HCT116 (cell line): Measurements from ENCODE around the gene KCNMB4. TPM values are rescaled to one million over a fixed set of nuclear protein-coding genes. Genes with fewer than 3 reads are reported as not detected.

ENCODE experiments used
- ATAC-seq: fragments of 200-7000 bp; cut with Tn5 transposase; 2 replicates; pipeline ENCODE4 v1.9.1; 2020; ENCODE audit warnings: mild to moderate bottlenecking, moderate library complexity
- Bru-seq: library from RNA; stranded (reverse); fragments of 400-500 nt; gene quantifications from one replicate; lab custom pipeline; 2021; lab: Mats Ljungman, UMichigan
- BruChase-seq, 2 experiments: library from RNA; stranded (reverse); fragments of 400-500 nt; gene quantifications; one replicate each; lab custom pipeline; 2021; lab: Mats Ljungman, UMichigan
- BruUV-seq: library from RNA; stranded (reverse); fragments of 400-500 nt; replicated peaks from 2 replicates; lab custom pipeline; 2021; lab: Mats Ljungman, UMichigan
- CTCF ChIA-PET: fragments of 300-600 bp; sonication (Branson Sonifier 250); formaldehyde crosslinking; loops from one replicate; lab custom pipeline; 2021; ENCODE audit warnings: antibody characterized with exemption; lab: Charles Lee
- POLR2A ChIA-PET: fragments of 300-600, 350-600 bp; sonication (Branson Sonifier 250); formaldehyde crosslinking; loops from one replicate; lab custom pipeline; 2021; ENCODE audit warnings: antibody characterized with exemption; lab: Charles Lee
- RAD21 ChIA-PET, 2 experiments: fragments of 300-600 bp; sonication (Branson Sonifier 250); formaldehyde crosslinking; loops; one replicate each; lab custom pipeline; 2023; ENCODE audit warnings: low total read pairs in 2 of 2; ENCODE audit not compliant: uncharacterized antibody in 2 of 2, unreplicated experiment in 2 of 2, low non-redundant PET in 1 of 2; lab: Charles Lee
- DNase-seq: peaks from one replicate; pipeline ENCODE4 v3.0.0-alpha.2; 2010; ENCODE audit warnings: low read depth, low spot score
- H2AFZ ChIP-seq: fragments of 200-600 bp; shearing (Covaris generic), sonication (generic); 2 replicates; pipeline ENCODE4 v1.6.1; 2017; ENCODE audit warnings: low read depth, mixed run types, mixed read lengths, antibody characterized with exemption, low read length; ENCODE audit not compliant: poor library complexity, severe bottlenecking
- H3K27ac ChIP-seq: 2 replicates; pipeline ENCODE4 v1.5.1; 2012; ENCODE audit warnings: low read depth, low read length
- H3K27me3 ChIP-seq: fragments of 200-600 bp; sonication (generic); 2 replicates; pipeline ENCODE4 v1.6.1; 2016; ENCODE audit warnings: mixed run types, low read length, mixed read lengths; ENCODE audit not compliant: insufficient read depth
- H3K36me3 ChIP-seq, 2 experiments: fragments of 200-500 bp in 1 of 2; fragments of 200-600 bp in 1 of 2; sonication (Bioruptor generic) in 1 of 2; sonication (generic) in 1 of 2; 2 replicates each; pipeline versions ENCODE4 v1.5.1 to v1.6.1; 2014 to 2016; ENCODE audit warnings: low read length in 2 of 2, inconsistent platforms in 1 of 2, mixed read lengths in 1 of 2, mixed run types in 1 of 2; ENCODE audit not compliant: insufficient read depth in 2 of 2, control insufficient read depth in 1 of 2
- H3K4me1 ChIP-seq, 2 experiments: fragments of 200-600 bp in 1 of 2; sonication (generic) in 1 of 2; 2 replicates each; pipeline versions ENCODE4 v1.5.1 to v1.6.1; 2012 to 2017; ENCODE audit warnings: low read length in 2 of 2, inconsistent platforms in 1 of 2, mild to moderate bottlenecking in 1 of 2, mixed read lengths in 1 of 2, mixed run types in 1 of 2, moderate library complexity in 1 of 2; ENCODE audit not compliant: insufficient read depth in 2 of 2, control insufficient read depth in 1 of 2
- H3K4me2 ChIP-seq: fragments of 200-600 bp; sonication (generic); 2 replicates; pipeline ENCODE4 v1.6.1; 2017; ENCODE audit warnings: mixed run types, low read length, mixed read lengths
- H3K4me3 ChIP-seq, 2 experiments: fragments of 200-600 bp in 1 of 2; sonication (generic) in 1 of 2; replicated peaks in 1 of 2; 2 replicates each; pipeline ENCODE4 v1.5.1; 2011 to 2016; ENCODE audit warnings: low read length in 2 of 2, control low read depth in 1 of 2, low read depth in 1 of 2, mild to moderate bottlenecking in 1 of 2, mixed read lengths in 1 of 2, mixed run types in 1 of 2
- H3K79me2 ChIP-seq: fragments of 200-600 bp; sonication (generic); 2 replicates; pipeline ENCODE4 v1.6.1; 2017; ENCODE audit warnings: mild to moderate bottlenecking, mixed run types, low read length, moderate library complexity, mixed read lengths; ENCODE audit not compliant: insufficient read depth
- H3K9ac ChIP-seq: fragments of 200-600 bp; sonication (generic); 2 replicates; pipeline ENCODE4 v1.6.1; 2016; ENCODE audit warnings: low read length, mixed read lengths
- H3K9me2 ChIP-seq: fragments of 200-600 bp; sonication (generic), shearing (Covaris generic); 2 replicates; pipeline ENCODE4 v1.6.1; 2017; ENCODE audit warnings: mixed run types, mild to moderate bottlenecking, moderate library complexity; ENCODE audit not compliant: insufficient read depth
- H3K9me3 ChIP-seq, 2 experiments: fragments of 200-500 bp in 1 of 2; fragments of 200-600 bp in 1 of 2; sonication (Bioruptor generic) in 1 of 2; sonication (generic) in 1 of 2; 2 replicates each; pipeline ENCODE4 v1.6.1; 2014 to 2017; ENCODE audit warnings: low read length in 2 of 2, mixed read lengths in 2 of 2, inconsistent platforms in 1 of 2, low read depth in 1 of 2, mild to moderate bottlenecking in 1 of 2, mixed run types in 1 of 2, moderate library complexity in 1 of 2; ENCODE audit not compliant: control insufficient read depth in 1 of 2, insufficient read depth in 1 of 2
- H4K20me1 ChIP-seq: fragments of 200-600 bp; sonication (generic), shearing (Covaris generic); 2 replicates; pipeline ENCODE4 v1.6.1; 2017; ENCODE audit warnings: mixed run types, mild to moderate bottlenecking, moderate library complexity; ENCODE audit not compliant: insufficient read depth
- CTCF ChIP-seq, 3 experiments: fragments of 200-600 bp in 1 of 3; sonication (generic) in 1 of 3; IDR thresholded peaks in 2 of 3; conservative IDR thresholded peaks in 1 of 3; 2 replicates each; pipeline ENCODE4 v1.5.1; 2012 to 2017; ENCODE audit warnings: low read depth in 2 of 3, low read length in 2 of 3, antibody characterized with exemption in 1 of 3, borderline replicate concordance in 1 of 3, control low read depth in 1 of 3, mild to moderate bottlenecking in 1 of 3, mixed read lengths in 1 of 3, mixed run types in 1 of 3, moderate library complexity in 1 of 3; ENCODE audit not compliant: insufficient read depth in 1 of 3
- EGR1 ChIP-seq: IDR thresholded peaks from 2 replicates; pipeline ENCODE4 v1.6.1; 2012; ENCODE audit warnings: low read depth
- FOSL1 ChIP-seq: IDR thresholded peaks from 2 replicates; pipeline ENCODE4 v1.6.1; 2012; ENCODE audit warnings: low read depth
- POLR2A ChIP-seq: IDR thresholded peaks from 2 replicates; pipeline ENCODE4 v1.7.0; 2011; ENCODE audit warnings: borderline replicate concordance; ENCODE audit not compliant: insufficient read depth, insufficient read length; ENCODE audit errors: extremely low read depth
- RAD21 ChIP-seq: IDR thresholded peaks from 2 replicates; pipeline ENCODE4 v1.6.1; 2012; ENCODE audit warnings: low read depth, mild to moderate bottlenecking
- SIN3A ChIP-seq: IDR thresholded peaks from 2 replicates; pipeline ENCODE4 v1.6.1; 2012; ENCODE audit warnings: low read depth
- SP1 ChIP-seq: IDR thresholded peaks from 2 replicates; pipeline ENCODE4 v1.6.1; 2012; ENCODE audit warnings: low read depth
- TCF7L2 ChIP-seq: IDR thresholded peaks from 2 replicates; pipeline ENCODE4 v1.7.0; 2011; ENCODE audit warnings: borderline replicate concordance, inconsistent platforms; ENCODE audit not compliant: insufficient read depth, insufficient read length; ENCODE audit errors: extremely low read depth
- ZFX ChIP-seq: fragments of 450-650 bp; IDR thresholded peaks from 2 replicates; pipeline ENCODE4 v1.6.1; 2017
- intact Hi-C: fragments of 100-400 bp; cut with micrococcal nuclease; formaldehyde crosslinking; loops from 2 replicates; pipeline ENCODE4 v1.10.0; 2022
- long read RNA-seq: library from polyadenylated mRNA; unstranded; transcript quantifications from one replicate; pipeline ENCODE4 v2.0.0, GENCODE V29; 2021; ENCODE audit not compliant: unreplicated experiment
- polyA plus RNA-seq: library from polyadenylated mRNA; unstranded; fragments of >200 nt; gene quantifications from 2 replicates; pipeline ENCODE4 v1.2.1, GENCODE V29; 2012; ENCODE audit warnings: missing spikeins
- total RNA-seq: library from RNA; stranded (reverse); gene quantifications from one replicate; pipeline ENCODE4 v1.2.1, GENCODE V29; 2021; ENCODE audit not compliant: unreplicated experiment
- TF ChIP-seq, protein P1 (sequence below): IDR thresholded peaks from 2 replicates; pipeline ENCODE4 v1.6.1; 2012

Gene KCNMB4, protein sequence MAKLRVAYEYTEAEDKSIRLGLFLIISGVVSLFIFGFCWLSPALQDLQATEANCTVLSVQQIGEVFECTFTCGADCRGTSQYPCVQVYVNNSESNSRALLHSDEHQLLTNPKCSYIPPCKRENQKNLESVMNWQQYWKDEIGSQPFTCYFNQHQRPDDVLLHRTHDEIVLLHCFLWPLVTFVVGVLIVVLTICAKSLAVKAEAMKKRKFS
- total RNA-seq: 5.0 TPM
- polyA plus RNA-seq: 2.6 and 3.1 TPM in 2 replicates
- Bru-seq, nascent RNA: percentile 47 among the genes with signal in this experiment
- percentile 34 among the genes with signal in this experiment for BruChase-seq, experiment 1, labeled RNA remaining after a 6-hour chase
- percentile 39 among the genes with signal in this experiment for BruChase-seq, experiment 2, labeled RNA remaining after a 2-hour chase
- long read RNA-seq, full-length matches to known transcripts: 14 of 15 reads
- long read RNA-seq, partial matches to known transcripts: 0 of 15 reads
- long read RNA-seq, other reads (novel, unspliced or antisense): 1 of 15 reads

- Histone ChIP-seq H3K4me3 (peak within 1 kb of the TSS; percentile 61 to 76), H3K27ac (peak within 1 kb of the TSS; percentile 76), H3K9me3 (no peaks in the 10 kb centered on the region), H3K27me3 (no peaks in the 10 kb centered on the region), H2AFZ (peak within 1 kb of the TSS; percentile 88)
- CTCF ChIA-PET: no interaction called here
- TF ChIP-seq FOSL1 (no peak), TCF7L2 (peak; percentile 14), POLR2A (peak; percentile 6), SP1 (no peak), SIN3A (peak; percentile 60; the same call in 1 of the 2 replicates), EGR1 (peak; percentile 70), ZFX (peak; percentile 35; the same call in 1 of the 2 replicates), RAD21 (no peak), CTCF (IDR thresholded peaks at IDR 0.05 in 2 of 3, conservative IDR thresholded peaks at IDR 0.05 in 1 of 3; ENCODE audit: borderline replicate concordance in 1 of 3, insufficient read depth in 1 of 3, low read depth in 2 of 3, low read length in 2 of 3) (no peak)
- TF ChIP-seq, protein P1, sequence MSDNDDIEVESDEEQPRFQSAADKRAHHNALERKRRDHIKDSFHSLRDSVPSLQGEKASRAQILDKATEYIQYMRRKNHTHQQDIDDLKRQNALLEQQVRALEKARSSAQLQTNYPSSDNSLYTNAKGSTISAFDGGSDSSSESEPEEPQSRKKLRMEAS: peak; percentile 38
- TF ChIP-seq, all 23 proteins: peak for 6
- Histone ChIP-seq H3K9ac (peak within 1 kb of the TSS; percentile 53), H3K4me2 (peak within 1 kb of the TSS; percentile 92), H3K79me2 (no peaks in the 10 kb centered on the region), H3K9me2 (no peaks in the 10 kb centered on the region), H3K4me1 (peaks cover 0 to 17% of the 10 kb centered on the region in 2 experiments; a peak in 3 of 4 replicates), H4K20me1 (no peaks in the 10 kb centered on the region), H3K36me3 (no peaks in the 10 kb centered on the region)
- peak; percentile 76 for ATAC-seq
- no TSS peak for BruUV-seq
- intact Hi-C loops: loop anchor here (5.0 to 10.0 kb wide), 2 partner anchors 124 to 461 kb away; partner anchors contain the start of gene CNOT2
- POLR2A ChIA-PET: interaction anchor here (0.6 kb wide), 1 partner anchor 359 kb away, joined by 3 read pairs; no protein-coding TSS in a partner anchor
- DNase-seq: no peak
- RAD21 ChIA-PET: no interaction called here
These were observed at the start of gene KCNMB4 for GRCh38 chr12:70365648-70366518. TSS of gene KCNMB4 (plus strand) at chr12:70366290. CDS start at chr12:70366735, 445 bp downstream.
